Measurements from ENCODE around the gene ABAT. TPM values are rescaled to one million over a fixed set of nuclear protein-coding genes. Genes with fewer than 3 reads are reported as not detected.
"Not testable (repeated sequence)": the region's sequence is repeated elsewhere in the genome, so short reads cannot be mapped to it uniquely, and the experiment has no call there.

Gene ABAT
- total RNA-seq, 1 donor from 2014 or later, result 23.3 TPM

DNA sequence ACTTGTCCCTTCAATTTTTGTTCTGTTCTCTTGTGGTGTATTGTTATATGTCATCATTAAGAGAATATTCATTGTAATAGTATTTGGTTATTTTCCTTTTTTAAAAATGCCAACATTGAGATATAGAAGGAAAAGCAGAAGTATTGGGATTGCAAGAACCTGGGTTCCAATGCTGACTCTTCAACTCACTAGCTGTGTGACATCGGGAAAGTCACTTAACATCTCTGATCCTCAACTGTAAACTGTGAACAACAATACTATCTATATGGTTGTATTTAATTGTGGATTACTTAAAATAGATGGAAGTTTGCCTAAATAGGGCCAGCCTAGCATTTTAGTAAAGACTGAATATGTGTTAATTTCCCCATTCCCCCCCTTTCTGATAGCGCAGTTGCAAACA is 67.2 kb downstream of the ABAT start:
- no peaks in the 10 kb centered on the region for H3K4me1 ChIP-seq (ENCODE audit: insufficient read depth, low read length)
- no peak overlapping the region for H2AFZ ChIP-seq (ENCODE audit: low read depth, low read length)
- H3K4me3 Mint-ChIP-seq (ENCODE audit: unreplicated experiment), result no peak overlapping the region
- H3K36me3 ChIP-seq (ENCODE audit: insufficient read depth, low read length), result no peaks in the 10 kb centered on the region
- H3K27ac Mint-ChIP-seq (ENCODE audit: unreplicated experiment), result no peak overlapping the region
- H3K4me1 Mint-ChIP-seq (ENCODE audit: low read depth, unreplicated experiment), result no peaks in the 10 kb centered on the region
- DNase-seq (ENCODE audit: low read depth), result no peak
- no peak overlapping the region for H3K4me3 ChIP-seq (ENCODE audit: insufficient read depth, low read depth, low read length)
- no peak overlapping the region for H3K27ac ChIP-seq (ENCODE audit: low read depth, low read length)
- no peak for TF ChIP-seq EZH2 (IDR thresholded peaks at IDR 0.05; ENCODE audit: insufficient read depth, low read length)
- TF ChIP-seq, protein P1, sequence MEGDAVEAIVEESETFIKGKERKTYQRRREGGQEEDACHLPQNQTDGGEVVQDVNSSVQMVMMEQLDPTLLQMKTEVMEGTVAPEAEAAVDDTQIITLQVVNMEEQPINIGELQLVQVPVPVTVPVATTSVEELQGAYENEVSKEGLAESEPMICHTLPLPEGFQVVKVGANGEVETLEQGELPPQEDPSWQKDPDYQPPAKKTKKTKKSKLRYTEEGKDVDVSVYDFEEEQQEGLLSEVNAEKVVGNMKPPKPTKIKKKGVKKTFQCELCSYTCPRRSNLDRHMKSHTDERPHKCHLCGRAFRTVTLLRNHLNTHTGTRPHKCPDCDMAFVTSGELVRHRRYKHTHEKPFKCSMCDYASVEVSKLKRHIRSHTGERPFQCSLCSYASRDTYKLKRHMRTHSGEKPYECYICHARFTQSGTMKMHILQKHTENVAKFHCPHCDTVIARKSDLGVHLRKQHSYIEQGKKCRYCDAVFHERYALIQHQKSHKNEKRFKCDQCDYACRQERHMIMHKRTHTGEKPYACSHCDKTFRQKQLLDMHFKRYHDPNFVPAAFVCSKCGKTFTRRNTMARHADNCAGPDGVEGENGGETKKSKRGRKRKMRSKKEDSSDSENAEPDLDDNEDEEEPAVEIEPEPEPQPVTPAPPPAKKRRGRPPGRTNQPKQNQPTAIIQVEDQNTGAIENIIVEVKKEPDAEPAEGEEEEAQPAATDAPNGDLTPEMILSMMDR (IDR thresholded peaks at IDR 0.05; ENCODE audit: insufficient read depth, low read depth, low read length), result no peak
- no peaks in the 10 kb centered on the region for H3K79me2 ChIP-seq (ENCODE audit: insufficient read depth, low read length)
- peaks cover 21% of the 10 kb centered on the region for H3K36me3 Mint-ChIP-seq (ENCODE audit: low read depth, unreplicated experiment)
- no peaks in the 10 kb centered on the region for H4K20me1 ChIP-seq (ENCODE audit: insufficient read depth, low read length)
- H3K27me3 Mint-ChIP-seq (ENCODE audit: low read depth, unreplicated experiment), result peaks cover 2% of the 10 kb centered on the region
- no peak overlapping the region for H3K9ac ChIP-seq (ENCODE audit: low read length)
- no peak for FAIRE-seq
- H3K9me3 ChIP-seq (ENCODE audit: insufficient read depth, low read depth, low read length), result no peaks in the 10 kb centered on the region
- H3K9me3 Mint-ChIP-seq (ENCODE audit: unreplicated experiment), result peaks cover 2% of the 10 kb centered on the region
- H3K4me2 ChIP-seq (ENCODE audit: low read length), result no peak overlapping the region
- peaks cover 4% of the 10 kb centered on the region for H3K27me3 ChIP-seq (ENCODE audit: insufficient read depth, low read length)

DNA sequence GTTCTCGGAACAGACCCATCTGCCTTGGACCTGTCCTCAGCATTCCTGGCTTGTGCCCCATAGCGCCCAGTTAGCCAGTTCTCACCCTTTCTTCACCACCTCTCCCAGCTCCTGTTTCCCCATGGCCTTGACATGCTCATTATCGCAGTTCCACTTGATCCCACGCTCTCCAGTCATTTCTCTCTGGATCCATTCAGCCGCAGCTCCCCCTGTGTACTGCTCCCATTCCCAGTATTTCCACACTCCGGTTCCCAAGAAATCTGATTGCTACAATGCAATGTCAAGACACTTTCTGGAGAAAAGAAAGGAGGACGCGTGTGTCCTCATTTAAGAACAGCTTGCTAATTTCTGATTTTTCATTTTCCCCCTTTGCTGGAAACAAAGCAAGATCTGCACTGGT is 67.7 kb downstream of the ABAT start:
- Histone ChIP-seq H3K79me2 (ENCODE audit: insufficient read depth, low read length) (no peaks in the 10 kb centered on the region), H3K9ac (ENCODE audit: low read length) (no peak overlapping the region), H3K4me3 (ENCODE audit: insufficient read depth, low read depth, low read length) (no peak overlapping the region), H3K27me3 (ENCODE audit: insufficient read depth, low read length) (peaks cover 4% of the 10 kb centered on the region), H3K27ac (ENCODE audit: low read depth, low read length) (no peak overlapping the region), H4K20me1 (ENCODE audit: insufficient read depth, low read length) (no peaks in the 10 kb centered on the region), H3K4me1 (ENCODE audit: insufficient read depth, low read length) (no peaks in the 10 kb centered on the region), H3K36me3 (ENCODE audit: insufficient read depth, low read length) (no peaks in the 10 kb centered on the region), H3K4me2 (ENCODE audit: low read length) (no peak overlapping the region), H2AFZ (ENCODE audit: low read depth, low read length) (no peak overlapping the region), H3K9me3 (ENCODE audit: insufficient read depth, low read depth, low read length) (no peaks in the 10 kb centered on the region)
- DNase-seq (ENCODE audit: low read depth) (no peak), FAIRE-seq (no peak)
- H3K27ac Mint-ChIP-seq (ENCODE audit: unreplicated experiment), result no peak overlapping the region
- H3K9me3 Mint-ChIP-seq (ENCODE audit: unreplicated experiment), result peaks cover 2% of the 10 kb centered on the region
- peaks cover 20% of the 10 kb centered on the region for H3K36me3 Mint-ChIP-seq (ENCODE audit: low read depth, unreplicated experiment)
- H3K4me1 Mint-ChIP-seq (ENCODE audit: low read depth, unreplicated experiment), result no peaks in the 10 kb centered on the region
- H3K4me3 Mint-ChIP-seq (ENCODE audit: unreplicated experiment), result no peak overlapping the region
- TF ChIP-seq EZH2 (IDR thresholded peaks at IDR 0.05; ENCODE audit: insufficient read depth, low read length), result no peak
- TF ChIP-seq, protein P1 (IDR thresholded peaks at IDR 0.05; ENCODE audit: insufficient read depth, low read depth, low read length), result no peak
- H3K27me3 Mint-ChIP-seq (ENCODE audit: low read depth, unreplicated experiment), result peaks cover 2% of the 10 kb centered on the region

DNA sequence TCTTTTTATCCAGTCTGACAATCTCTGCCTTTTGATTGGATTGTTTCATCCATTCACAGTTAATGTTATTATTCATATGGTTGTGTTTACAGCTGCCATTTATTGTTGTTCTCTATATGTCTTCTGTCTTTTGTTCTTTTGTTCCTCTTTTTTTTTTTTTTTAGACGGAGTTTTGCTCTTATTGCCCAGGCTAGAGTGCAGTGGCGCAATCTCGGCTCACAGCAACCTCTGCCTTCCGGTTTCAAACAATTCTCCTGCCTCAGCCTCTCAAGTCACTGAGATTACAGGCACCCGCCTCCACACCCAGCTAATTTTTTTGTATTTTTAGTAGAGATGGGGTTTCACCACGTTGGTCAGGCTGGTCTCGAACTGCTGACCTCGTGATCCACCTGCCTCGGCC is 74.5 kb downstream of the ABAT start:
- not testable (repeated sequence) for H3K36me3 Mint-ChIP-seq (ENCODE audit: low read depth, unreplicated experiment); FAIRE-seq; H3K4me3 Mint-ChIP-seq (ENCODE audit: unreplicated experiment); H2AFZ ChIP-seq (ENCODE audit: low read depth, low read length); H4K20me1 ChIP-seq (ENCODE audit: insufficient read depth, low read length); H3K9me3 Mint-ChIP-seq (ENCODE audit: unreplicated experiment); H3K27ac Mint-ChIP-seq (ENCODE audit: unreplicated experiment); H3K4me2 ChIP-seq (ENCODE audit: low read length); H3K79me2 ChIP-seq (ENCODE audit: insufficient read depth, low read length); H3K9me3 ChIP-seq (ENCODE audit: insufficient read depth, low read depth, low read length); H3K36me3 ChIP-seq (ENCODE audit: insufficient read depth, low read length); H3K4me1 ChIP-seq (ENCODE audit: insufficient read depth, low read length); H3K9ac ChIP-seq (ENCODE audit: low read length); H3K27me3 Mint-ChIP-seq (ENCODE audit: low read depth, unreplicated experiment); DNase-seq (ENCODE audit: low read depth); H3K27ac ChIP-seq (ENCODE audit: low read depth, low read length); H3K4me3 ChIP-seq (ENCODE audit: insufficient read depth, low read depth, low read length); H3K27me3 ChIP-seq (ENCODE audit: insufficient read depth, low read length)
- peaks cover 12% of the 10 kb centered on the region for H3K4me1 Mint-ChIP-seq (ENCODE audit: low read depth, unreplicated experiment)
